Activated CD8-positive, alpha-beta memory T cell treated with anti-CD3 and anti-CD28 coated beads for 48 hours (primary cell): Measurements from ENCODE around the gene ZFYVE19.
A peak's percentile ranks its signal among the peaks of the same experiment; 100 is the strongest.
"Not testable (repeated sequence)": the region's sequence is repeated elsewhere in the genome, so short reads cannot be mapped to it uniquely, and the experiment has no call there.

ENCODE experiments used
- DNase-seq, 3 experiments: peaks; one replicate each; pipeline ENCODE4 v3.0.0-alpha.2; 2020; ENCODE audit warnings: low read depth in 2 of 3, low spot score in 2 of 3

ZFYVE19 gene

DNA sequence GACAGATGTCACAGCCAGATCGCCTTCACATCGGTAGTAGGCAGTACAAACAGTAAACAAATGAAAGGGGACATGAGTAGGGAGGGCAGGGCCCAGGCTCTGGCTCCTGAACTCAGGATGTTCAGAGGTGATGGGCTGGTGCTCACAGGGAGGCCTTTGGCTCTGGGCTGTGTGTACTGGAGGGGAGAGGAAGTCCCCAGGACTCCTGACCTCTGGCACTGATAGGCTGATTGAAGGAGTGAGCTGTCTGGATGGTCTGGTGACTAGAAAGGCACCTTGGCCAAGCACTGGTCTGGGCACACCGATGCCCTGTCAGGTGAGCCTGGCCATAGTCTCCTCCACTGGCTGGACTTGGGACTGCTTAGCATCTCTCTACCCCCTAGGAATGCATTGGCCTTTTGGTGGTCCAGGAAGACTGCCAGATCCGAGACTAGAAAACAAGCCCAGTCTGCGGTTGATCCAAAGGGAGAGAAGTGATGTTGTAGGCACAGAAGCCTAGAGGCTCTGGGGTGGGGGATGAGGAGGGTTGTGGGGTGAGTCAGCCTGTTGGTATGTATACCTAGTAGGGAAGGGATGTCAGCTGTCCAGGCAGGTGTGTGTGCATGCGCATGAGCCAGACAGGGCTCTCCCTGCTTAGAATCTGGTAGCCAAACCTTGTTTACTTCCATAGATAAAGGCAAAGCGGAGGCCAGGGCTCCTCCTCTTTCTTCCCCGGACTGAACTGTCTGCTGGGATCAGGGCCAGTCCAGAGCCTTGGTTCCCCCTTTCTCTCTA is 38.8 kb downstream of the ZFYVE19 start:
- no peak for DNase-seq

DNA sequence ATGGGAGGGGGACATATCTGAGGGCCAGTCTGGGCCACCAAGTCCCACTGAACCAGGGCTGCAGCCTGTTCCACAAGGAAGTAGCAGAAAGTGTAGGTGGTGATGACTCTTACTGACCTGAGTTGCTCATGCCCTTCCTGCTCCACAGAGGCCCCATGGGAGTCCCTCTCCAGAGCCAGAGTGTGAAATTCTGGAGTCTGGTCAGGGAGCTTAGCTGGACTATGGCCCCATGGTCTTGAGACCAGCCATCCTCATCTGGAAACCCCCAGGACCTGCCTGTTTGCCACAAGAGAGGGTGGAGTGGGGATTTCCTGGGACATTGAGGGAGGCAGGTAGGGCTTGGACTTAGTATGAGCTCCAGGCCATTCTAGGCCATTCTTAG is 39.9 kb downstream of the ZFYVE19 start:
- DNase-seq = no peak

- DNase-seq = no peak
Measured at GRCh38 chr15:40847223-40847961, 40.5 kb downstream of the ZFYVE19 start.

DNA sequence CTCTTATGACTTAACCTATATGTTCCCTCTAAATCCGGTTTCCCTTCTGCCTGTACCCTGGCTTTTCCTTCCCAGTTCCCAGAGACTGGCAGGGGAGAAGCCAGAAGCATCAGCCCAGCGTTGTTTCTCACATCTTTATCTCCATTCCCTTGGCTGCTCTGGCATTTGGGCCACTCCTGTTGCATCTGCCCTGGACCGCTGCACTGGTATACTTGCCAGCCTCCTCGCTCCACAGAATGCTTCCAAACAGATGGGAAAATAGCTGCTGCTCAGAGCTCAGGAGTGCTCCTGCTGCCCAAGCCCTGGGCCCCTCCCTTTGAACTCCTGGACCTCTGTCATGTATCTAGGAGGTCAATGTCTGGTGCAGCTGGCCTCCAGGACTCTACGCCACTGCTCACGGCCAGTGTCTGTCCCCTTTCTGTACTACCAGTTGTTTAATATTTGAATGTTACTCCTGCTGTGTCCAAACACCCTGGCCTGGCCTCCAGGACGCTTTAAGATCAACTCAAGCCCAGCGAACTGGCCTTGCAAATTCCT is 43.8 kb downstream of the ZFYVE19 start:
- DNase-seq = no peak

- no peak for DNase-seq
Measured at GRCh38 chr15:40852529-40852928, 45.6 kb downstream of the ZFYVE19 start.

DNA sequence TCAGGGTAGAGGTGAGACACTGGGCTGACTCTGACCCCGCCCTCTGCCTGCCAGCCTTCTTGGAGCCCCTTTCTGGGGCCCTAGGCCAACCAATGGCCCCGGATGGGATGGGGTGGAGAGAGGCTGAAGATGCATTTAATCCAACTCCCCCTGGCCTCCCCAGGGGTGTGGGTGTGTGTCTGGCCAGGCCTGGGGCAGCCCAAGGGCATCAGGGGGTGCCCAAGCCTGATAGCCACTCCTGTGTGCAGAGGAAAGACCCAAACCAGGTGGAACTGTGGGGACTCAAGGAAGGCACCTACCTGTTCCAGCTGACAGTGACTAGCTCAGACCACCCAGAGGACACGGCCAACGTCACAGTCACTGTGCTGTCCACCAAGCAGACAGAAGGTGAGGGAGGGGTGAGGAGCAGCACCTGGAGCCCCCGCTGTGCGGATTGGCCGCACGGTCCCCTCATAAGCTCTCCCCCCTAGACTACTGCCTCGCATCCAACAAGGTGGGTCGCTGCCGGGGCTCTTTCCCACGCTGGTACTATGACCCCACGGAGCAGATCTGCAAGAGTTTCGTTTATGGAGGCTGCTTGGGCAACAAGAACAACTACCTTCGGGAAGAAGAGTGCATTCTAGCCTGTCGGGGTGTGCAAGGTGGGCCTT is 46.5 kb downstream of the ZFYVE19 start:
- DNase-seq = no peak

- no peak for DNase-seq
Measured at GRCh38 chr15:40854161-40854560, 47.3 kb downstream of the ZFYVE19 start.

DNA sequence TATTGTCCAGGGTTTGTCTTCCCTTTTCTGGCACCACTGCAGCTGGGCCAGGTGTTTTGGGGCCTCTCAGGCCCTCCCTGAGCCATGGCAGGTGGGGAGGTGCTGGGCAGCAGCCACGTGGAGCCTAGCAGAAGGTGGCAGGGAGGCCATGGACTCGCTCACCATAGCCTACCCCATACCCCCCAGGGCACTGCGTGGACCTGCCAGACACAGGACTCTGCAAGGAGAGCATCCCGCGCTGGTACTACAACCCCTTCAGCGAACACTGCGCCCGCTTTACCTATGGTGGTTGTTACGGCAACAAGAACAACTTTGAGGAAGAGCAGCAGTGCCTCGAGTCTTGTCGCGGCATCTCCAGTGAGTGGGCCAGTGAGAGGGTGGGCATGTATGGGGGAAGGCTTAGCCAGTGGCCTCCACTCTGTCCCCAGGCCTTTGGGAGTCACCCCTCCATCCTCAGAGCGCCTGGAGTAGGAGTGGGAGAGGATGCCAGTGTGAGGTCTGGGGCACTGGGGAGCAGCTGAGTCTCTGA is 48.9 kb downstream of the ZFYVE19 start:
- no peak for DNase-seq

GRCh38 chr15:40856746-40857145 is 49.9 kb downstream of the ZFYVE19 start:
- no peak for DNase-seq

- DNase-seq = peak; percentile 56 to 84 (median 81)
Measured at GRCh38 chr15:40857601-40858341, 50.9 kb downstream of the ZFYVE19 start.

GRCh38 chr15:40858706-40859105 is 51.8 kb downstream of the ZFYVE19 start:
- no peak for DNase-seq

DNA sequence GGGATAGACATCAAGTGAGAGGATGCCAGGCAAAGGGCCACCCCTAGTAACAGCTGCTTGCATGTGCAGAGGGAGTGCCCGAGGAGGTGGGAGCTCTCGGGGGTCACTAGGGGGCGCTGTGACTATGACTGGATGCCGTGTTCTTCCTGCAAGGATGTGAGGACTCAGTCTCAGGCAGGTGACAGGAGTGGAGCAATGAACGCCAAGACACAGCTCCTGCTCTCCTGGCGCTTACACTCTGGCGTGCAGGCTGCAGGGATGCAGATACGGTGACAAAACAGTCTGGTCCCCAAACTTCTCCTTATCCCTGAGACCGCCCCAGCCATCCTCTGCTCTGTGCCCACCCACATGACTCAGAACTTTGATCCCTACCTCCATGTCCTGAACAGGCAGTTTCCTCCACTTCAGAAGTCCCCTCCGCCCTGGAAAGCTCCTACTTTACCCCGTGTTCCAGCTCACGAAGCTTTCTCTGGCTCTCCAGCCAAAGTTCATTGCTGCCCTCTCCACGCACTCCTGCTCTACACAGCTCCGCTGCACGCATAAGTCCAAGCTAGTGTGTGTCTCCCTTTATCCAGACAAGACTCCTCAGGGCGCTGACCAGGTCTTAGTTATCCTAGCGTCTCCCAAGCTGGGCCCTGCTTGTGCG is 52.4 kb downstream of the ZFYVE19 start:
- DNase-seq = peak; percentile 54 to 95 (median 87)

GRCh38 chr15:40861147-40861546 is 54.3 kb downstream of the ZFYVE19 start:
- DNase-seq = not testable (repeated sequence)

DNA sequence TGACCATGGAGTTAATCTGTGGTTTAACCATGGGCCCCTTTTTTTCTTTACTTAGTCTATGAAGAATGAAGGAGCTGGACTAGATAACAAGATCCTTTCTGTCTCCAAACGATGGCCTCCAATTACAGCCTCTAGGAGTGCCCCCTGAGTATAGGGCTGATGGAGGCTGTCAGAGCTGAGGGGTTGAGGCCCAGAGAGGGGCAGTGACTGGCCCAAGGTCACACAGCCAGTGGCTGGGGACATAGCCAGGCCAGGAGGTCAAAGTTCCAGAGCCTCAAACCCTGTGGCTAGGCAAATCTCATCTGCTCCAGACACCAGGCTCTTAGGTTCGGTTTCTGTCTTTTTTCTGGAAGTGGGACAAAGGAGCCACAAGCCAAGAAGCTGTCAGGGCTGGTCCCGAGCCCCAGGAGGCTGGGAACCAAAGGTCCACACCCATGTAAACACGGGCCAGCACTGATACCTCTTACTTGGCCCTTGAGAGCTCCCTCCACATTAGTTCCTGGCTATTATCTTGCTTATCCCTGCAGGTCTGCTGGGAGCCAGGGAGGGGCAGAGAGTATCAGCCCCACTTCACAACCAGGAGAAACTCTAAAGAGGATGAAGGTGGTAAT is 56.9 kb downstream of the ZFYVE19 start:
- DNase-seq = no peak
